H1 (cell line): Measurements from ENCODE around the gene OXNAD1. TPM values are rescaled to one million over a fixed set of nuclear protein-coding genes. Genes with fewer than 3 reads are reported as not detected.

ENCODE experiments used
- CTCF ChIA-PET: fragments of 300-600 bp; sonication (Branson Sonifier 250); formaldehyde crosslinking; loops from one replicate; lab custom pipeline; 2021; ENCODE audit not compliant: partially characterized antibody; lab: Charles Lee
- POLR2A ChIA-PET: fragments of 300-600 bp; sonication (Branson Sonifier 250); formaldehyde crosslinking; loops from one replicate; lab custom pipeline; 2021; ENCODE audit warnings: inconsistent platforms; ENCODE audit not compliant: partially characterized antibody; lab: Charles Lee
- DNase-seq, 2 experiments: peaks; one replicate each; pipeline versions ENCODE4 v3.0.0 to v3.0.0-alpha.2; 2010 to 2022; ENCODE audit warnings: low spot score in 2 of 2, low read depth in 1 of 2, mixed read lengths in 1 of 2
- FAIRE-seq: peaks from 2 replicates; lab custom pipeline; 2011; peaks lifted over from hg19 to GRCh38; lab: Jason Lieb, UNC
- H2AFZ ChIP-seq: 2 replicates; pipeline ENCODE4 v1.8.1; 2012; ENCODE audit warnings: low read length, inconsistent platforms
- H2AK5ac ChIP-seq: 2 replicates; pipeline ENCODE4 v1.6.1; 2013; ENCODE audit warnings: low read depth, low read length
- H2BK120ac ChIP-seq: replicated peaks from 2 replicates; pipeline ENCODE3; 2013; ENCODE audit warnings: low read depth, low read length, inconsistent platforms
- H2BK12ac ChIP-seq: 2 replicates; pipeline ENCODE4 v1.6.1; 2013; ENCODE audit warnings: low read depth, low read length
- H2BK15ac ChIP-seq: 2 replicates; pipeline ENCODE4 v1.6.1; 2013; ENCODE audit warnings: low read length
- H2BK20ac ChIP-seq: 2 replicates; pipeline ENCODE4 v1.6.1; 2013; ENCODE audit warnings: low read length
- H2BK5ac ChIP-seq: 2 replicates; pipeline ENCODE4 v1.6.1; 2013; ENCODE audit warnings: low read depth, low read length
- H3K14ac ChIP-seq: 2 replicates; pipeline ENCODE4 v1.6.1; 2013; ENCODE audit warnings: inconsistent platforms; ENCODE audit not compliant: insufficient read length
- H3K18ac ChIP-seq: 2 replicates; pipeline ENCODE4 v1.6.1; 2013; ENCODE audit warnings: low read length; ENCODE audit errors: extremely low read depth
- H3K23ac ChIP-seq: 2 replicates; pipeline ENCODE4 v1.6.1; 2013; ENCODE audit warnings: inconsistent platforms; ENCODE audit not compliant: insufficient read length
- H3K23me2 ChIP-seq: 2 replicates; pipeline ENCODE4 v1.6.1; 2013; ENCODE audit warnings: low read depth, low read length
- H3K27ac ChIP-seq: 2 replicates; pipeline ENCODE4 v1.6.1; 2011; ENCODE audit warnings: low read depth, low read length, inconsistent platforms
- H3K27me3 ChIP-seq, 4 experiments: replicated peaks in 1 of 4; 1 replicate in 1 of 4; 2 replicates in 3 of 4; pipeline versions ENCODE4 v1.6.1 to v1.8.1; 2011 to 2013; ENCODE audit warnings: low read length in 3 of 4, mild to moderate bottlenecking in 3 of 4, inconsistent platforms in 2 of 4, mixed read lengths in 2 of 4, moderate library complexity in 1 of 4; ENCODE audit not compliant: control insufficient read depth in 3 of 4, insufficient read depth in 3 of 4; ENCODE audit errors: extremely low read depth in 1 of 4
- H3K36me3 ChIP-seq, 4 experiments: 2 replicates each; pipeline versions ENCODE4 v1.6.1 to v1.8.1; 2011 to 2013; ENCODE audit warnings: mild to moderate bottlenecking in 4 of 4, low read length in 3 of 4, moderate library complexity in 2 of 4, control low read depth in 1 of 4, inconsistent platforms in 1 of 4; ENCODE audit not compliant: insufficient read depth in 4 of 4, control insufficient read depth in 2 of 4
- H3K4ac ChIP-seq: replicated peaks from 2 replicates; pipeline ENCODE3; 2013; ENCODE audit warnings: low read length, low read depth, mixed read lengths, inconsistent platforms; ENCODE audit not compliant: insufficient read length
- H3K4me1 ChIP-seq, 4 experiments: replicated peaks in 1 of 4; 1 replicate in 1 of 4; 2 replicates in 3 of 4; pipeline versions ENCODE4 v1.6.1 to v1.8.1; 2011 to 2013; ENCODE audit warnings: low read length in 3 of 4, inconsistent platforms in 2 of 4, mixed read lengths in 1 of 4; ENCODE audit not compliant: insufficient read depth in 4 of 4, control insufficient read depth in 3 of 4
- H3K4me2 ChIP-seq, 2 experiments: 2 replicates each; pipeline versions ENCODE4 v1.6.1 to v1.8.1; 2011 to 2013; ENCODE audit warnings: low read depth in 2 of 2, low read length in 2 of 2, control low read depth in 1 of 2, inconsistent platforms in 1 of 2, mild to moderate bottlenecking in 1 of 2; ENCODE audit not compliant: insufficient read depth in 1 of 2
- H3K4me3 ChIP-seq, 4 experiments: fragments of 200-600, 300-600 bp in 1 of 4; sonication (generic), shearing (Covaris generic), sonication (Bioruptor Twin) in 1 of 4; 2 replicates each; pipeline versions ENCODE4 v1.5.1 to v1.8.1; 2011 to 2016; ENCODE audit warnings: low read length in 4 of 4, low read depth in 3 of 4, control low read depth in 2 of 4, inconsistent platforms in 2 of 4, mild to moderate bottlenecking in 2 of 4, mixed read lengths in 1 of 4, moderate library complexity in 1 of 4; ENCODE audit not compliant: insufficient read depth in 2 of 4; ENCODE audit errors: extremely low read depth in 1 of 4
- H3K56ac ChIP-seq: replicated peaks from 2 replicates; pipeline ENCODE3; 2013; ENCODE audit warnings: low read depth, mild to moderate bottlenecking, mixed read lengths, low read length, inconsistent platforms; ENCODE audit not compliant: insufficient read length
- H3K79me1 ChIP-seq: 2 replicates; pipeline ENCODE4 v1.6.1; 2013; ENCODE audit warnings: low read depth, low read length, control low read depth
- H3K79me2 ChIP-seq, 2 experiments: 2 replicates each; pipeline versions ENCODE4 v1.6.1 to v1.8.1; 2012 to 2013; ENCODE audit warnings: low read length in 2 of 2, mild to moderate bottlenecking in 2 of 2, inconsistent platforms in 1 of 2; ENCODE audit not compliant: insufficient read depth in 2 of 2, control insufficient read depth in 1 of 2
- H3K9ac ChIP-seq, 4 experiments: replicated peaks in 1 of 4; 1 replicate in 1 of 4; 2 replicates in 3 of 4; pipeline versions ENCODE4 v1.6.1 to v1.8.1; 2011 to 2013; ENCODE audit warnings: low read depth in 3 of 4, low read length in 3 of 4, control low read depth in 2 of 4, mild to moderate bottlenecking in 2 of 4, moderate library complexity in 2 of 4, inconsistent platforms in 1 of 4; ENCODE audit errors: extremely low read depth in 1 of 4
- H3K9me3 ChIP-seq, 2 experiments: 2 replicates each; pipeline versions ENCODE4 v1.6.1 to v1.8.1; 2012 to 2013; ENCODE audit warnings: mild to moderate bottlenecking in 2 of 2, moderate library complexity in 2 of 2, control low read depth in 1 of 2, inconsistent platforms in 1 of 2, low read depth in 1 of 2, low read length in 1 of 2, mixed read lengths in 1 of 2; ENCODE audit not compliant: insufficient read depth in 2 of 2
- H4K20me1 ChIP-seq, 2 experiments: replicated peaks in 1 of 2; 2 replicates each; pipeline versions ENCODE3 to v1.8.1; 2011 to 2013; ENCODE audit warnings: inconsistent platforms in 2 of 2, low read length in 2 of 2, mild to moderate bottlenecking in 1 of 2; ENCODE audit not compliant: insufficient read depth in 2 of 2, control insufficient read depth in 1 of 2
- H4K5ac ChIP-seq: 2 replicates; pipeline ENCODE4 v1.6.1; 2013; ENCODE audit warnings: low read length, low read depth, mixed read lengths, inconsistent platforms; ENCODE audit not compliant: insufficient read length
- H4K8ac ChIP-seq: 2 replicates; pipeline ENCODE4 v1.8.0; 2013; ENCODE audit warnings: mild to moderate bottlenecking, moderate library complexity, low read length, inconsistent platforms; ENCODE audit not compliant: insufficient read depth; ENCODE audit errors: extremely low read depth
- H4K91ac ChIP-seq: replicated peaks from 2 replicates; pipeline ENCODE3; 2013; ENCODE audit warnings: low read length, mixed read lengths, inconsistent platforms; ENCODE audit not compliant: insufficient read length
- ATF2 ChIP-seq: IDR thresholded peaks from 2 replicates; pipeline ENCODE4 v1.6.1; 2012; ENCODE audit warnings: low read length, inconsistent platforms
- CBX5 ChIP-seq: fragments of 300-800, 300-1000 bp; sonication (generic); IDR thresholded peaks from 2 replicates; pipeline ENCODE4 v1.7.1; 2016; ENCODE audit warnings: antibody characterized with exemption, low read length, low read depth
- NRF1 ChIP-seq: IDR thresholded peaks from 2 replicates; pipeline ENCODE4 v1.6.1; 2011; ENCODE audit warnings: mild to moderate bottlenecking, low read depth, low read length, improper control_type of control experiment
- POU5F1 ChIP-seq: IDR thresholded peaks from 2 replicates; pipeline ENCODE4 v1.6.1; 2011; ENCODE audit warnings: low read depth, mild to moderate bottlenecking, low read length, moderate library complexity
- SUZ12 ChIP-seq: fragments of 200-600 bp; sonication (generic); IDR thresholded peaks from 2 replicates; pipeline ENCODE4 v1.6.1; 2012; ENCODE audit warnings: mild to moderate bottlenecking, inconsistent platforms, low read length, moderate library complexity, mixed read lengths
- WGBS, 2 experiments: shearing (Covaris generic) in 1 of 2; methylation state at CpG; one replicate each; pipeline versions ENCODE4 v1.1.6 to v1.1.7; 2013 to 2015; ENCODE audit warnings: low lambda C conversion rate in 2 of 2, mixed read lengths in 2 of 2, inconsistent platforms in 1 of 2, low coverage in 1 of 2, missing lambda C conversion rate in 1 of 2; ENCODE audit not compliant: insufficient replicate concordance in 2 of 2, insufficient coverage in 1 of 2, insufficient read length in 1 of 2; ENCODE audit errors: extremely low coverage in 1 of 2, missing lambda C conversion rate in 1 of 2; 5-methylcytosine and 5-hydroxymethylcytosine counted together
- polyA plus RNA-seq, 7 experiments: library from polyadenylated mRNA; depleted of rRNA in 3 of 7; stranded (reverse) in 5 of 7; unstranded in 2 of 7; fragments of >200 nt in 5 of 7; fragments of 200-250 nt in 2 of 7; gene quantifications; 1 replicate in 5 of 7; 2 replicates in 1 of 7; 4 replicates in 1 of 7; pipeline versions ENCODE4 v1.2.1 to v1.2.3, GENCODE V29; 2011 to 2013; ENCODE audit warnings: missing spikeins in 2 of 7, mixed read lengths in 2 of 7
- total RNA-seq: library from RNA; stranded (reverse); fragmentation: NEBNext Ultra II Directional; extraction: Animal tissue kit (Norgen Biotek cat#: 25700); gene quantifications from 2 replicates; pipeline ENCODE4 v1.2.1, GENCODE V29; 2021

Gene OXNAD1
- total and polyA plus RNA-seq, 2 of the 8 experiments (the other 6 are each of a cell fraction or from before 2014, with no cell fraction given), result 14.9 to 24.8 TPM

GRCh38 chr3:16251316-16252085 lies 13.5 kb upstream of the OXNAD1 start:
- 0 out of 7 replicates have a peak, but pooled peaks cover 0 to 4% (median 0%) of the 10 kb centered on the region in 4 experiments for H3K4me1 ChIP-seq
- no peak overlapping the region for H2BK15ac ChIP-seq
- no peaks in the 10 kb centered on the region for H3K79me1 ChIP-seq
- no peak overlapping the region for H4K91ac ChIP-seq
- H3K4me3 ChIP-seq, result no peak overlapping the region
- no peak overlapping the region for H4K8ac ChIP-seq
- 69% methylated on average over 9 of the region's 9 CpGs; no CpG with 5 or more reads in 1 of the 2 experiments for WGBS, 2 experiments
- H3K79me2 ChIP-seq, result no peaks in the 10 kb centered on the region
- H2BK12ac ChIP-seq, result no peak overlapping the region
- H2AFZ ChIP-seq, result no peak overlapping the region
- no peaks in the 10 kb centered on the region for H3K27me3 ChIP-seq
- H3K14ac ChIP-seq, result no peak overlapping the region
- H3K9ac ChIP-seq, result no peak overlapping the region; a peak in 1 of 7 replicates
- TF ChIP-seq CBX5 (no peak), NRF1 (no peak), ATF2 (no peak), SUZ12 (no peak), POU5F1 (no peak)
- no peak overlapping the region for H2BK5ac ChIP-seq
- no peak overlapping the region for H3K4ac ChIP-seq
- no peaks in the 10 kb centered on the region for H4K20me1 ChIP-seq
- no peak overlapping the region for H4K5ac ChIP-seq
- DNase-seq (no peak), FAIRE-seq (no peak)
- no peak overlapping the region for H3K18ac ChIP-seq
- no peak overlapping the region for H3K27ac ChIP-seq
- H3K56ac ChIP-seq, result no peak overlapping the region
- no peak overlapping the region for H3K23ac ChIP-seq
- no peaks in the 10 kb centered on the region for H3K36me3 ChIP-seq
- H3K4me2 ChIP-seq, result no peak overlapping the region
- POLR2A ChIA-PET, result interaction anchor here (1.1 kb wide), 1 partner anchor 13 kb away, joined by 7 read pairs; the partner anchor contains the start of genes DPH3 and OXNAD1
- H2AK5ac ChIP-seq, result no peak overlapping the region
- no peaks in the 10 kb centered on the region for H3K9me3 ChIP-seq
- no peak overlapping the region for H2BK20ac ChIP-seq
- H3K23me2 ChIP-seq, result no peaks in the 10 kb centered on the region
- no peak overlapping the region for H2BK120ac ChIP-seq
- CTCF ChIA-PET, result interaction anchor here (0.6 to 2.8 kb wide), 8 partner anchors 9 to 341 kb away, joined by 3 to 15 read pairs (median 5); partner anchors contain the start of gene DPH3
